GM18507 (cell line): ENCODE data around the gene GABBR2.

ENCODE experiments used
- DNase-seq: peaks from one replicate; pipeline ENCODE4 v3.0.0; 2011; ENCODE audit warnings: low read depth; ENCODE audit not compliant: insufficient read length; ENCODE audit errors: extremely low spot score
- FAIRE-seq: peaks from 2 replicates; lab custom pipeline; 2011; peaks lifted over from hg19 to GRCh38; lab: Jason Lieb, UNC

GABBR2 gene

GRCh38 chr9:98356326-98356725, 352.4 kb downstream of the GABBR2 start:
- no peak for FAIRE-seq
- no peak for DNase-seq

- DNase-seq = no peak
- FAIRE-seq = no peak
These were observed 357.4 kb downstream of the GABBR2 start for GRCh38 chr9:98351370-98351769.

- no peak for FAIRE-seq
- DNase-seq = no peak
These were observed 361.1 kb downstream of the GABBR2 start for GRCh38 chr9:98347642-98348041.

GRCh38 chr9:98345011-98345410, 363.7 kb downstream of the GABBR2 start:
- DNase-seq (no peak), FAIRE-seq (no peak)

- no peak for FAIRE-seq
These were observed 364.2 kb downstream of the GABBR2 start for GRCh38 chr9:98344581-98344980.

GRCh38 chr9:98342820-98343210, 365.9 kb downstream of the GABBR2 start:
- FAIRE-seq = no peak
- no peak for DNase-seq

More at GRCh38 chr9:98344581-98344980, 364.2 kb downstream of the GABBR2 start:
- DNase-seq = no peak

GRCh38 chr9:98342098-98342819, 366.5 kb downstream of the GABBR2 start:
- DNase-seq (no peak), FAIRE-seq (no peak)

- DNase-seq (no peak), FAIRE-seq (no peak)
These were observed 367.3 kb downstream of the GABBR2 start for GRCh38 chr9:98341157-98342097.

- DNase-seq = no peak
- no peak for FAIRE-seq
These were observed 368.5 kb downstream of the GABBR2 start for GRCh38 chr9:98339987-98340800.

- FAIRE-seq (no peak), DNase-seq (no peak)
These were observed 373.1 kb downstream of the GABBR2 start for GRCh38 chr9:98335661-98336060.

GRCh38 chr9:98334796-98335195, 373.9 kb downstream of the GABBR2 start:
- DNase-seq (no peak), FAIRE-seq (no peak)

- FAIRE-seq (no peak), DNase-seq (no peak)
These were observed 374.8 kb downstream of the GABBR2 start for GRCh38 chr9:98333703-98334582.

GRCh38 chr9:98332405-98332831, 376.3 kb downstream of the GABBR2 start:
- no peak for FAIRE-seq
- no peak for DNase-seq

GRCh38 chr9:98331536-98332259, 377.0 kb downstream of the GABBR2 start:
- DNase-seq (no peak), FAIRE-seq (no peak)

- DNase-seq = no peak
- FAIRE-seq = no peak
These were observed 377.9 kb downstream of the GABBR2 start for GRCh38 chr9:98330831-98331230.

GRCh38 chr9:98329904-98330303, 378.8 kb downstream of the GABBR2 start:
- no peak for FAIRE-seq
- no peak for DNase-seq

- FAIRE-seq = no peak
- no peak for DNase-seq
These were observed 379.5 kb downstream of the GABBR2 start for GRCh38 chr9:98329281-98329680.

GRCh38 chr9:98328770-98329169, 380.0 kb downstream of the GABBR2 start:
- no peak for FAIRE-seq
- DNase-seq = no peak
